GM10248 (cell line): Measurements from ENCODE around the gene CSGALNACT2.
"Not testable (repeated sequence)": the region's sequence is repeated elsewhere in the genome, so short reads cannot be mapped to it uniquely, and the experiment has no call there.

Source experiments
- CTCF ChIA-PET: fragments of 300-600 bp; sonication (Branson Sonifier 250); formaldehyde crosslinking; extraction: SDS; loops from one replicate; lab custom pipeline; 2021; ENCODE audit warnings: antibody characterized with exemption; lab: Yijun Ruan, JAX
- POLR2A ChIA-PET: fragments of 350-650 bp; sonication (Branson Sonifier 250); formaldehyde crosslinking; extraction: SDS; loops from one replicate; lab custom pipeline; 2020; ENCODE audit warnings: antibody characterized with exemption; lab: Yijun Ruan, JAX
- DNase-seq: peaks from one replicate; pipeline ENCODE4 v3.0.0; 2012; ENCODE audit errors: extremely low spot score
- TF ChIP-seq, protein P1 (sequence below): IDR thresholded peaks from 2 replicates; pipeline ENCODE4 v1.5.1; 2012; ENCODE audit warnings: mild to moderate bottlenecking, low read depth; ENCODE audit errors: extremely low read depth, missing control alignments, control extremely low read depth

CSGALNACT2 gene

DNA sequence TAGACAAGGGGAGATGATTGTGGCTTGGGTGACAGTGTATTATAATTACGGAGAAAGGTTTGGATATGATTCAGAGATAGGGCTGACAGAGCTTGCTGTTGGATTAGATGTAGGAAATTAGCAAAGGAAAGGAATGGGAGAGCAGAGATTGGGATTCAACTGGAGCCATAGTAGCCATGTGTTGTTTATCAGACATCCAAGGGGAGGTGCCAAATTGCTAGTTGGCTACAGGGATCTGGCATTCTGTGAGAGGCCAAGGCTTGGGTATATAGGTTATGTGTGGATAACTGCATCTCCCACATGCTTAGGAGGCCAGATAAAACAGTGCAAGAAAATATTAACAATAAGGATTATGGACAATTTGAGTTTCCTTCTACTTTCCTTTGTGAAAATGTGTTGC is 34.9 kb downstream of the CSGALNACT2 start:
- ChIA-PET POLR2A (no interaction called here), CTCF (interaction anchor here (2.2 kb wide), 1 partner anchor 10 kb away, joined by 7 read pairs; no protein-coding TSS in a partner anchor)
- TF ChIP-seq, protein P1, sequence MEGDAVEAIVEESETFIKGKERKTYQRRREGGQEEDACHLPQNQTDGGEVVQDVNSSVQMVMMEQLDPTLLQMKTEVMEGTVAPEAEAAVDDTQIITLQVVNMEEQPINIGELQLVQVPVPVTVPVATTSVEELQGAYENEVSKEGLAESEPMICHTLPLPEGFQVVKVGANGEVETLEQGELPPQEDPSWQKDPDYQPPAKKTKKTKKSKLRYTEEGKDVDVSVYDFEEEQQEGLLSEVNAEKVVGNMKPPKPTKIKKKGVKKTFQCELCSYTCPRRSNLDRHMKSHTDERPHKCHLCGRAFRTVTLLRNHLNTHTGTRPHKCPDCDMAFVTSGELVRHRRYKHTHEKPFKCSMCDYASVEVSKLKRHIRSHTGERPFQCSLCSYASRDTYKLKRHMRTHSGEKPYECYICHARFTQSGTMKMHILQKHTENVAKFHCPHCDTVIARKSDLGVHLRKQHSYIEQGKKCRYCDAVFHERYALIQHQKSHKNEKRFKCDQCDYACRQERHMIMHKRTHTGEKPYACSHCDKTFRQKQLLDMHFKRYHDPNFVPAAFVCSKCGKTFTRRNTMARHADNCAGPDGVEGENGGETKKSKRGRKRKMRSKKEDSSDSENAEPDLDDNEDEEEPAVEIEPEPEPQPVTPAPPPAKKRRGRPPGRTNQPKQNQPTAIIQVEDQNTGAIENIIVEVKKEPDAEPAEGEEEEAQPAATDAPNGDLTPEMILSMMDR, result no peak
- DNase-seq, result no peak

DNA sequence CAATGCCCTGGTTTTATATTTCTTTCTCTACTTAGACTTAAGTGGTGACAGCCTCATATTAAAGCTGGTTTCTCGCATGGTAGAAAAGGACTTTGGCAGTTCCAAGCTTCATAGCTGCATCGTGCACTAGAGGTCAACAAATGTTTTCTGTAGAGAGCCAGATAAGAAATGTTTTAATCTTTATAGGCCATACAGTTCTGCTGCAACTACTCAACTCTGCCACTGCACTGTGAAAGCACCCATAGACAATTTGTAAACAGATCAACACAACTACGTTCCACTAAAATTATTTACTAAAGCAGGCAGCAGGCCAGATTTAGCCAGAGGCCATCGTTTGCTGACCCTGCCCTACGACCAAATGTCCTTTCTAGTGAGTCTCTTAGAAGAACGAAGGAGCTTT is 36.7 kb downstream of the CSGALNACT2 start:
- CTCF ChIA-PET, result interaction anchor here (1.1 to 1.7 kb wide), 5 partner anchors 9 to 30 kb away, joined by 3 to 4 read pairs (median 4); no protein-coding TSS in a partner anchor
- POLR2A ChIA-PET, result no interaction called here
- no peak for DNase-seq
- TF ChIP-seq, protein P1, result no peak

DNA sequence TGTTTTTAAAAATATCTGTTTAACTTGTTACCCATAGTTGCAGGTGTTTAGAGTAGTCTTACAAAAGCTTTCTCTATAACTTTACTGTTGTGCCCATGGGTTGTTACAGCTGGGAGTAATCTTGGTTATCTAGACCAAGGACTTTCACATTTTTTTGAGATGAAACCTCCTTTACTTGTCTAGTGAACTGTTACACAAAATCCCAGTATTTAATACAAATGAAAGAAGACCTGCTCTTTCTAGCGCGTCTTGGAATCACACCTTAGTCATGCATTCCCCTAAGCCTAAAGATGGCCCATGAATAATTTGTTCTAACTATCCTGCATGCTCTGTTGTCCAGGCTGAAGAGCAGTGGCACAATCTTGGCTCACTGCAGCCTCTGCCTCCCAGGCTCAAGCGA is 38.0 kb downstream of the CSGALNACT2 start:
- TF ChIP-seq, protein P1, result no peak
- DNase-seq, result no peak
- ChIA-PET CTCF (interaction anchor here (1.7 kb wide), 1 partner anchor 13 kb away, joined by 4 read pairs; no protein-coding TSS in a partner anchor), POLR2A (no interaction called here)

DNA sequence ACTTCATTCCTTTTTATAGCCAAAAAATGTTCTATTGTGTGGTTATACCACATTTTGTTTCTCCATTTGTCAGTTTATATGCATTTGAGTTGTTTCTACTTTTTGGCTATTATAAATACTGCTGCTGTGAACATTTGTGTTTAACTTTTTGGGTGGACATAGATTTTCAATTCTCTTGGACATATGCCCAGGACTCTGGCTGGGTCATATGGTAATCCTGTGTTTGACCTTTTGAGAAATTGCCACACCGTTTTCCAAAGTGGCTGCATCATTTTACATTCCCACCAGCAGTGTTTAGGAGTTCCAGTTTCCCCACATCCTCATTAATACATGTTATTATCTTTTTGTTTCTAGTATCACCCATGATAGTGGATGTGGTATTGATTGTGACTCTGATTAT is 39.4 kb downstream of the CSGALNACT2 start:
- TF ChIP-seq, protein P1, result no peak
- POLR2A ChIA-PET, result no interaction called here
- CTCF ChIA-PET, result no interaction called here
- no peak for DNase-seq

DNA sequence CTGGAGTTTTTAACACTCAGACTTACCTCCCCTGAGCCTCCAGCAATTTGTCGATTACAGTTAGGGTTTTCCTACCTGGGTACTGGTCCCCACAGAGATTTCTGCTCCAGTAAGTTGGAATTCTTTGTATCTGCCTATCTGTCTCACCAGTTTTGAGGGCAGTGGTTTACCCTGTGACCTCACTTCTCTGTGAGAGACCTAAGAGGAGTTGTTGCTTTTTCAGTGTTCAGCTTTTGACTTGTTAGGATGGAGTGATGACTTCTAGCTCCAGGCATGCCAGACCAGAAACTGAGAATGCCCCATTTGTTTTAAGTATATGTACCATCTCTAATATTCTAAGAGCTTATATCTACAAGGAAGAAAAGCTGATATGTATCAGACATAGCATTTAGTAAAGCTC is 42.9 kb downstream of the CSGALNACT2 start:
- ChIA-PET POLR2A (no interaction called here), CTCF (interaction anchor here (0.9 to 2.0 kb wide), 3 partner anchors 13 to 20 kb away, joined by 3 to 7 read pairs (median 4); no protein-coding TSS in a partner anchor)
- TF ChIP-seq, protein P1, result no peak
- no peak for DNase-seq

DNA sequence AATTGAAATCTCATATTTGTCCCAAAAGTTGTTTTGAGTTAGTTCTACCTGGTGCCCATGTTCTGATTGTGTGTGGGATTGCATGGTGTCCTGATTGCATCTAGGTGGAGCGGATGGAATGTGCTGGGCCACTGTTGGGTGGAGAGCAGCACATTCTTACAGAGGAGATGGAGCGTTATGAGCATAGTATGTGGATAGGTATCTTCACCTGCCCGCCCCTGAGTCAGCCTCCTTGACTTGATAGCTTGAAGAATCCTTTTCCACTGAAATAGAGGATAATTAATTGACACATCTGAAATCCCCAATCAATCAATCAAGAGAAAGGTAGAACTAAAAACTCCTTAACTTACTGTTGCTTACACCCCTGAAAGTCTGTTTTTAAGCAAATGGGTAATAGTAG is 45.5 kb downstream of the CSGALNACT2 start:
- CTCF ChIA-PET, result interaction anchor here (1.2 to 1.7 kb wide), 3 partner anchors 9 to 19 kb away, joined by 3 to 7 read pairs (median 5); no protein-coding TSS in a partner anchor
- POLR2A ChIA-PET, DNase-seq: not testable (repeated sequence)

DNA sequence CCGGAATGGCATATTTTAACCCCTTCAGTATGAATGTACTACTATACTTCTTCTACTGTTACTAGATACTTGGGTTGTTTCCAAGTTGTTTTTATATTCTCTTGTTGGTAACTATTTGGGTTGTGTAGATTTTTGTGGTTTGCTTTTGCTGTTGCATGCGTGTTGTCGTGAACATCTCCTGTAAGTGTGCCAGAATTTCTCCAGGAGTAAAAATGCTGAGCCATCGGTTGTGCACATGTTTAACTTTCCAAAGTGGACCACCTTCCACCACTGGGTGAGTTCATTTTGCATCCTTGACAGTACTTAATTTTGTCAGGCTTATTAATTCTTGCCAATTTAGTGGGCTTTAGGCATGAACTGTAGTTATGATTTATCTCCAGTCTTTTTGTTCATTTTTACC is 47.9 kb downstream of the CSGALNACT2 start:
- TF ChIP-seq, protein P1, result no peak
- no peak for DNase-seq
- ChIA-PET CTCF (no interaction called here), POLR2A (no interaction called here)
